ENCODE measurements around the gene GPR158.

The GPR158 gene

DNA sequence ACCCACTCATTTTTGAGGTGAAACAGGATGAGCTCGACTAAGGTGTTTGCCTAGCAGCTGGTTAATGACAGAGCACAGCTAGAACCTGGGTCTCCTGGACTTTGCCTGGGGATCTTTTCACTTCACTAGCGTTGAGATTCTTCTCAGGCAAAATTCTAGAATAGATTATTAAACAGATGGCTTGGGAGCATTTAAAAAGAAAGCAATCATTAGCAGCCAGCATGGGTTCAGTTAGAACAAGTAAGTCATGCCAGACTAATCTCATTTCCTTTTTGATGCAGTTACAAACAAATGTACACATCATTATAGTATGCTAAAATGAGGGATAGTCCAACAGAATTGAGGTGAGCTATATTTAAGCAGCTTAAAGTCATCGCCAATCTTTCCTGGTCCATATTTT is 467.9 kb downstream of the GPR158 start:
- TF ChIP-seq, protein P1, sequence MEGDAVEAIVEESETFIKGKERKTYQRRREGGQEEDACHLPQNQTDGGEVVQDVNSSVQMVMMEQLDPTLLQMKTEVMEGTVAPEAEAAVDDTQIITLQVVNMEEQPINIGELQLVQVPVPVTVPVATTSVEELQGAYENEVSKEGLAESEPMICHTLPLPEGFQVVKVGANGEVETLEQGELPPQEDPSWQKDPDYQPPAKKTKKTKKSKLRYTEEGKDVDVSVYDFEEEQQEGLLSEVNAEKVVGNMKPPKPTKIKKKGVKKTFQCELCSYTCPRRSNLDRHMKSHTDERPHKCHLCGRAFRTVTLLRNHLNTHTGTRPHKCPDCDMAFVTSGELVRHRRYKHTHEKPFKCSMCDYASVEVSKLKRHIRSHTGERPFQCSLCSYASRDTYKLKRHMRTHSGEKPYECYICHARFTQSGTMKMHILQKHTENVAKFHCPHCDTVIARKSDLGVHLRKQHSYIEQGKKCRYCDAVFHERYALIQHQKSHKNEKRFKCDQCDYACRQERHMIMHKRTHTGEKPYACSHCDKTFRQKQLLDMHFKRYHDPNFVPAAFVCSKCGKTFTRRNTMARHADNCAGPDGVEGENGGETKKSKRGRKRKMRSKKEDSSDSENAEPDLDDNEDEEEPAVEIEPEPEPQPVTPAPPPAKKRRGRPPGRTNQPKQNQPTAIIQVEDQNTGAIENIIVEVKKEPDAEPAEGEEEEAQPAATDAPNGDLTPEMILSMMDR (conservative IDR thresholded peaks at IDR 0.05; ENCODE audit: low read length), result no peak
- no peak for DNase-seq (ENCODE audit: low read depth)
- no peak overlapping the region for H3K4me3 ChIP-seq (ENCODE audit: low read length)

DNA sequence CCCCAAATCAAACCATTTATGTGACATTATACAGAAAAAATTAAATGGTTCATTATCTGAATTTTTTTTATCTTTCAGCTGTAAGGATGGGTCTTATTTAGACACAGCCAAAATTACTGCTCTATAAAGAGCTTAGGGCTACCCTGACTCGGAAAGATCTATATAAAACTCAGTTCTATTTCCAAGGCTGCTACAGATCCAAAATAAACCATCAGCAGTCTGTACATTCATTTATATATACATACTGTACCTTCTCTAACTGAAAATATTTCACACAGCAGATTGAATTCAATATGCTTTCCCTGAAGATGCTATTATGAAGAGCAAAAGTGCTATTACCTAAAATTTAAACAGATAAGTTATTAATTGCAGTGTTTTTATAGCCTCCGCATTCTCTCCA is 471.6 kb downstream of the GPR158 start:
- DNase-seq (ENCODE audit: low read depth), result no peak
- TF ChIP-seq, protein P1 (conservative IDR thresholded peaks at IDR 0.05; ENCODE audit: low read length), result no peak
- H3K4me3 ChIP-seq (ENCODE audit: low read length), result no peak overlapping the region

DNA sequence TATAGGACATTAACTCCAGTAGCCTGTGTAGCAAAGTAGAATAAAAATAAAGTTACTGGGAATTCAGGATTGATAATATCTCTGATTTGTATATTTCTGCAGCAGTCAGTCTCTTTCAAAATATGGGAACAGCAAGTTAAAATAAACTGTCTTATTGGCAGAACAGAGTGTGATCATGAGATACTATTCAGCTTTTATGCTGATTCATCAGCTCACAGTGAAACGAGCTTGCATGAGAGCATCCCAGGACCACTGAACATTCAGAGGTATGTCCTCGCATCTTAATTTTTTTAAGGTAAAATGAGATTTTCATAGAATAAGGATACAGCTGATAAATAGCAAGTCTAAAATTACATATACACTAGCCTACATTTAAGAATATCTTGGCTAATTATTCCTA is 476.7 kb downstream of the GPR158 start:
- TF ChIP-seq, protein P1 (conservative IDR thresholded peaks at IDR 0.05; ENCODE audit: low read length), result no peak
- no peak overlapping the region for H3K4me3 ChIP-seq (ENCODE audit: low read length)
- DNase-seq (ENCODE audit: low read depth), result no peak

All from AG10803 (cell line).